BLaER1 treated with 17β-estradiol and CSF1 and Interleukin-3, amounts not matched to agents 10 nM and 100 nM (cell line): ENCODE measurements around the gene HDAC9.

Source experiments
- H3K27ac ChIP-seq, 11 experiments: shearing (Covaris generic); formaldehyde crosslinking; 2 replicates each; pipeline ENCODE4 v1.8.1; 2022
- H3K27me3 ChIP-seq, 11 experiments: shearing (Covaris generic); formaldehyde crosslinking; 2 replicates each; pipeline ENCODE4 v1.8.1; 2022
- H3K36me3 ChIP-seq, 11 experiments: shearing (Covaris generic); formaldehyde crosslinking; 2 replicates each; pipeline ENCODE4 v1.8.1; 2022
- H3K4me1 ChIP-seq, 10 experiments: shearing (Covaris generic); formaldehyde crosslinking; 2 replicates each; pipeline ENCODE4 v1.8.1; 2022
- H3K4me2 ChIP-seq, 11 experiments: shearing (Covaris generic); formaldehyde crosslinking; 2 replicates each; pipeline ENCODE4 v1.8.1; 2022
- H3K4me3 ChIP-seq, 10 experiments: shearing (Covaris generic); formaldehyde crosslinking; 2 replicates each; pipeline ENCODE4 v1.8.1; 2022
- H3K9ac ChIP-seq, 11 experiments: shearing (Covaris generic); formaldehyde crosslinking; 2 replicates each; pipeline ENCODE4 v1.8.1; 2022
- H3K9me3 ChIP-seq, 11 experiments: shearing (Covaris generic); formaldehyde crosslinking; replicated peaks in 1 of 11; 2 replicates each; pipeline ENCODE4 v1.8.1; 2022
- H4K20me1 ChIP-seq, 11 experiments: shearing (Covaris generic); formaldehyde crosslinking; 2 replicates each; pipeline ENCODE4 v1.8.1; 2022
- Cebpa-rat ChIP-seq, 11 experiments: shearing (Covaris generic); IDR thresholded peaks; 2 replicates each; pipeline ENCODE4 v1.8.1; 2022

The HDAC9 gene

GRCh38 chr7:18488049-18488448 lies 7.5 kb upstream of the HDAC9 start:
- Histone ChIP-seq H4K20me1 (no peaks in the 10 kb centered on the region), H3K9me3 (0 out of 22 replicates have a peak, but pooled peaks cover 0 to 5% (median 0%) of the 10 kb centered on the region in 11 experiments), H3K27ac (no peak overlapping the region), H3K36me3 (no peaks in the 10 kb centered on the region; a peak in 1 of 22 replicates), H3K27me3 (no peaks in the 10 kb centered on the region), H3K9ac (no peak overlapping the region), H3K4me2 (no peak overlapping the region), H3K4me1 (peaks cover 0 to under 1% (median 0%) of the 10 kb centered on the region in 10 experiments; a peak in 1 of 20 replicates), H3K4me3 (no peak overlapping the region)
- no peak for TF ChIP-seq Cebpa-rat (IDR thresholded peaks at IDR 0.05)

- Histone ChIP-seq H3K9ac (no peak overlapping the region), H3K9me3 (0 out of 22 replicates have a peak, but pooled peaks cover 0 to 5% (median 0%) of the 10 kb centered on the region in 11 experiments), H3K4me3 (no peak overlapping the region), H3K4me1 (peaks cover 5 to 16% (median 8%) of the 10 kb centered on the region in 10 experiments), H3K36me3 (no peaks in the 10 kb centered on the region; a peak in 1 of 22 replicates), H3K27me3 (peaks cover 0 to 10% (median 0%) of the 10 kb centered on the region in 11 experiments; a peak in 2 of 22 replicates), H3K27ac (no peak overlapping the region), H4K20me1 (0 out of 22 replicates have a peak, but pooled peaks cover 0 to 5% (median 0%) of the 10 kb centered on the region in 11 experiments), H3K4me2 (no peak overlapping the region)
- TF ChIP-seq Cebpa-rat (IDR thresholded peaks at IDR 0.05): no peak
These were observed 5.9 kb upstream of the HDAC9 start for GRCh38 chr7:18489624-18490023.

- Histone ChIP-seq H3K4me3 (no peak overlapping the region), H3K27ac (no peak overlapping the region), H3K36me3 (no peaks in the 10 kb centered on the region; a peak in 1 of 22 replicates), H3K4me1 (peaks cover 15 to 34% (median 28%) of the 10 kb centered on the region in 10 experiments), H3K27me3 (peaks cover 0 to 17% (median 0%) of the 10 kb centered on the region in 11 experiments; a peak in 3 of 22 replicates), H3K9me3 (0 out of 22 replicates have a peak, but pooled peaks cover 0 to 5% (median 0%) of the 10 kb centered on the region in 11 experiments), H3K9ac (no peak overlapping the region), H4K20me1 (peaks cover 0 to 13% (median 0%) of the 10 kb centered on the region in 11 experiments; a peak in 2 of 22 replicates), H3K4me2 (no peak overlapping the region)
- TF ChIP-seq Cebpa-rat (IDR thresholded peaks at IDR 0.05): peak in 1 of 11 experiments; percentile 36; a peak in 2 of 22 replicates
These were observed 3.7 kb upstream of the HDAC9 start for GRCh38 chr7:18491871-18492270.

- no peaks in the 10 kb centered on the region; a peak in 1 of 22 replicates for H3K36me3 ChIP-seq
- H3K4me1 ChIP-seq: peaks cover 34 to 59% (median 46%) of the 10 kb centered on the region in 10 experiments
- no peak for TF ChIP-seq Cebpa-rat (IDR thresholded peaks at IDR 0.05)
- H3K9ac ChIP-seq: peak overlapping the region in 3 of 11 experiments; percentile 66 to 81 (median 79); a peak in 2 of 22 replicates
- H4K20me1 ChIP-seq: peaks cover 0 to 13% (median 0%) of the 10 kb centered on the region in 11 experiments; a peak in 2 of 22 replicates
- H3K9me3 ChIP-seq: 0 out of 22 replicates have a peak, but pooled peaks cover 0 to 5% (median 0%) of the 10 kb centered on the region in 11 experiments
- H3K27me3 ChIP-seq: peaks cover 0 to 20% (median 0%) of the 10 kb centered on the region in 11 experiments; a peak in 3 of 22 replicates
- H3K27ac ChIP-seq: no peak overlapping the region; a peak in 1 of 22 replicates
- peak overlapping the region; percentile 85 to 98 (median 94); a peak in 21 of 22 replicates for H3K4me2 ChIP-seq
- peak overlapping the region in 3 of 10 experiments; percentile 67 to 84 (median 74); a peak in 3 of 20 replicates for H3K4me3 ChIP-seq
These were observed 1.1 kb upstream of the HDAC9 start for GRCh38 chr7:18494406-18494805.

- Histone ChIP-seq H3K27ac (peak overlapping the region; percentile 14 to 76 (median 68); a peak in 20 of 22 replicates), H4K20me1 (peaks cover 0 to 13% (median 0%) of the 10 kb centered on the region in 11 experiments; a peak in 2 of 22 replicates), H3K27me3 (peaks cover 0 to 20% (median 0%) of the 10 kb centered on the region in 11 experiments; a peak in 3 of 22 replicates), H3K4me1 (peaks cover 40 to 64% (median 47%) of the 10 kb centered on the region in 10 experiments), H3K36me3 (no peaks in the 10 kb centered on the region), H3K4me3 (peak overlapping the region; percentile 45 to 84 (median 60)), H3K9ac (peak overlapping the region; percentile 34 to 84 (median 65); a peak in 19 of 22 replicates), H3K9me3 (0 out of 22 replicates have a peak, but pooled peaks cover 0 to 5% (median 0%) of the 10 kb centered on the region in 11 experiments), H3K4me2 (peak overlapping the region; percentile 85 to 98 (median 94))
- no peak for TF ChIP-seq Cebpa-rat (IDR thresholded peaks at IDR 0.05)
These were observed 634 bp upstream of the HDAC9 start for GRCh38 chr7:18494821-18495408.

- Histone ChIP-seq H3K4me1 (peaks cover 43 to 78% (median 57%) of the 10 kb centered on the region in 10 experiments), H3K9me3 (0 out of 22 replicates have a peak, but pooled peaks cover 0 to 5% (median 0%) of the 10 kb centered on the region in 11 experiments), H3K4me3 (peak overlapping the region; percentile 45 to 84 (median 60)), H4K20me1 (peaks cover 0 to 13% (median 0%) of the 10 kb centered on the region in 11 experiments; a peak in 2 of 22 replicates), H3K27me3 (peaks cover 0 to 20% (median 0%) of the 10 kb centered on the region in 11 experiments; a peak in 3 of 22 replicates), H3K36me3 (no peaks in the 10 kb centered on the region; a peak in 1 of 22 replicates), H3K27ac (peak overlapping the region in 9 of 11 experiments; percentile 58 to 76 (median 68); a peak in 18 of 22 replicates), H3K9ac (peak overlapping the region; percentile 3 to 84 (median 65); a peak in 20 of 22 replicates), H3K4me2 (peak overlapping the region; percentile 85 to 98 (median 94))
- no peak for TF ChIP-seq Cebpa-rat (IDR thresholded peaks at IDR 0.05)
These were observed 772 bp downstream of the HDAC9 start for GRCh38 chr7:18496341-18496700.

GRCh38 chr7:18497082-18497481 lies 1.5 kb downstream of the HDAC9 start:
- Histone ChIP-seq H3K9ac (peak overlapping the region in 8 of 11 experiments; percentile 56 to 84 (median 68); a peak in 15 of 22 replicates), H3K4me2 (peak overlapping the region; percentile 85 to 98 (median 94)), H3K4me1 (peaks cover 43 to 86% (median 64%) of the 10 kb centered on the region in 10 experiments), H3K27me3 (peaks cover 0 to 20% (median 0%) of the 10 kb centered on the region in 11 experiments; a peak in 3 of 22 replicates), H3K4me3 (peak overlapping the region in 8 of 10 experiments; percentile 52 to 84 (median 62); a peak in 13 of 20 replicates), H3K27ac (peak overlapping the region in 6 of 11 experiments; percentile 58 to 76 (median 72); a peak in 11 of 22 replicates), H3K36me3 (peaks cover 0 to 5% (median 0%) of the 10 kb centered on the region in 11 experiments; a peak in 4 of 22 replicates), H4K20me1 (peaks cover 0 to 13% (median 0%) of the 10 kb centered on the region in 11 experiments; a peak in 2 of 22 replicates), H3K9me3 (no peaks in the 10 kb centered on the region; a peak in 1 of 22 replicates)
- no peak for TF ChIP-seq Cebpa-rat (IDR thresholded peaks at IDR 0.05)

GRCh38 chr7:18497800-18498199 lies 2.3 kb downstream of the HDAC9 start:
- Histone ChIP-seq H3K4me3 (peak overlapping the region in 6 of 10 experiments; percentile 26 to 84 (median 64); a peak in 11 of 20 replicates), H3K27me3 (peaks cover 0 to 20% (median 0%) of the 10 kb centered on the region in 11 experiments; a peak in 3 of 22 replicates), H3K9ac (peak overlapping the region in 6 of 11 experiments; percentile 59 to 84 (median 75); a peak in 10 of 22 replicates), H4K20me1 (peaks cover 0 to 13% (median 0%) of the 10 kb centered on the region in 11 experiments; a peak in 2 of 22 replicates), H3K4me2 (peak overlapping the region in 10 of 11 experiments; percentile 85 to 98 (median 94); a peak in 20 of 22 replicates), H3K9me3 (no peaks in the 10 kb centered on the region; a peak in 1 of 22 replicates), H3K4me1 (peaks cover 43 to 91% (median 65%) of the 10 kb centered on the region in 10 experiments), H3K27ac (peak overlapping the region in 4 of 11 experiments; percentile 72 to 76 (median 74); a peak in 8 of 22 replicates), H3K36me3 (peaks cover 0 to 8% (median 0%) of the 10 kb centered on the region in 11 experiments; a peak in 4 of 22 replicates)
- no peak for TF ChIP-seq Cebpa-rat (IDR thresholded peaks at IDR 0.05)
